OCI-LY3 (cell line): ENCODE measurements around the gene DOCK9.

Source experiments
- H2AFZ ChIP-seq: fragments of 200-600, 300-600 bp; shearing (Covaris generic); 2 replicates; pipeline ENCODE4 v1.6.0; 2014; ENCODE audit warnings: antibody characterized with exemption, low read depth, low read length
- H3K27ac ChIP-seq: fragments of 200-600, 300-600 bp; sonication (generic); 2 replicates; pipeline ENCODE4 v1.5.1; 2014; ENCODE audit warnings: mild to moderate bottlenecking, low read length, moderate library complexity, mixed read lengths
- H3K27me3 ChIP-seq: fragments of 200-600, 300-600 bp; sonication (generic); 2 replicates; pipeline ENCODE4 v1.6.1; 2014; ENCODE audit warnings: low read depth, low read length, mixed read lengths
- H3K36me3 ChIP-seq: fragments of 200-600, 300-600 bp; sonication (generic); replicated peaks from 2 replicates; pipeline ENCODE3; 2014; ENCODE audit warnings: low read depth, low read length, mixed read lengths
- H3K4me1 ChIP-seq: fragments of 300-600, 200-600 bp; sonication (generic); 2 replicates; pipeline ENCODE4 v1.6.1; 2014; ENCODE audit warnings: low read length, mixed read lengths
- H3K4me2 ChIP-seq: fragments of 200-600, 300-600 bp; sonication (generic); 2 replicates; pipeline ENCODE4 v1.6.1; 2014; ENCODE audit warnings: low read length, mixed read lengths
- H3K4me3 ChIP-seq: fragments of 300-600, 200-600 bp; sonication (generic); 2 replicates; pipeline ENCODE4 v1.5.1; 2014; ENCODE audit warnings: antibody characterized with exemption, mild to moderate bottlenecking, low read length, moderate library complexity
- H3K79me2 ChIP-seq: fragments of 300-600, 200-600 bp; shearing (Covaris generic); 2 replicates; pipeline ENCODE4 v1.6.1; 2014; ENCODE audit warnings: mild to moderate bottlenecking, low read length, mixed read lengths
- H3K9ac ChIP-seq: fragments of 300-600, 200-600 bp; shearing (Covaris generic); 2 replicates; pipeline ENCODE4 v1.6.0; 2014; ENCODE audit warnings: mild to moderate bottlenecking, low read length, moderate library complexity
- H3K9me3 ChIP-seq: fragments of 200-600, 300-600 bp; shearing (Covaris generic); 2 replicates; pipeline ENCODE4 v1.6.1; 2014; ENCODE audit warnings: low read length, mixed read lengths; ENCODE audit not compliant: insufficient read depth
- H4K20me1 ChIP-seq: fragments of 200-600, 300-600 bp; sonication (generic); 2 replicates; pipeline ENCODE4 v1.6.1; 2016; ENCODE audit warnings: low read length, mixed read lengths; ENCODE audit not compliant: insufficient read depth
- CTCF ChIP-seq: fragments of 200-600, 300-600 bp; sonication (generic); IDR thresholded peaks from 2 replicates; pipeline ENCODE4 v1.5.1; 2014; ENCODE audit warnings: antibody characterized with exemption, low read length, low read depth
- EZH2phosphoT487 ChIP-seq: fragments of 200-600 bp; shearing (Covaris generic); IDR thresholded peaks from 2 replicates; pipeline ENCODE4 v1.6.1; 2018; ENCODE audit warnings: antibody characterized with exemption, mixed run types, low read depth

The DOCK9 gene

GRCh38 chr13:99018418-99019180 is 40.7 kb upstream of the DOCK9 start:
- no peaks in the 10 kb centered on the region for H3K36me3 ChIP-seq
- no peak overlapping the region for H3K4me3 ChIP-seq
- no peaks in the 10 kb centered on the region for H3K9me3 ChIP-seq
- no peak overlapping the region for H3K27ac ChIP-seq
- TF ChIP-seq CTCF (no peak), EZH2phosphoT487 (no peak)
- no peak overlapping the region for H2AFZ ChIP-seq
- no peak overlapping the region for H3K9ac ChIP-seq
- peaks cover 7% of the 10 kb centered on the region; the same call in 1 of the 2 replicates for H3K4me1 ChIP-seq
- H4K20me1 ChIP-seq: no peaks in the 10 kb centered on the region
- 0 out of 2 replicates have a peak, but pooled peaks cover 3% of the 10 kb centered on the region for H3K27me3 ChIP-seq
- no peaks in the 10 kb centered on the region for H3K79me2 ChIP-seq
- no peak overlapping the region for H3K4me2 ChIP-seq

GRCh38 chr13:99015606-99016490 is 38.0 kb upstream of the DOCK9 start:
- Histone ChIP-seq H3K79me2 (no peaks in the 10 kb centered on the region), H3K4me1 (peaks cover 2% of the 10 kb centered on the region; the same call in 1 of the 2 replicates), H3K4me2 (no peak overlapping the region), H3K9ac (no peak overlapping the region), H2AFZ (no peak overlapping the region), H3K27ac (no peak overlapping the region), H4K20me1 (no peaks in the 10 kb centered on the region), H3K4me3 (no peak overlapping the region), H3K36me3 (no peaks in the 10 kb centered on the region), H3K9me3 (no peaks in the 10 kb centered on the region), H3K27me3 (0 out of 2 replicates have a peak, but pooled peaks cover 3% of the 10 kb centered on the region)
- no peak for TF ChIP-seq EZH2phosphoT487
- no peak for TF ChIP-seq CTCF

- Histone ChIP-seq H3K27me3 (0 out of 2 replicates have a peak, but pooled peaks cover 3% of the 10 kb centered on the region), H3K36me3 (no peaks in the 10 kb centered on the region), H2AFZ (no peak overlapping the region), H3K4me2 (no peak overlapping the region), H3K79me2 (no peaks in the 10 kb centered on the region), H3K27ac (no peak overlapping the region), H4K20me1 (no peaks in the 10 kb centered on the region), H3K4me3 (no peak overlapping the region), H3K4me1 (peaks cover 2% of the 10 kb centered on the region; the same call in 1 of the 2 replicates), H3K9ac (no peak overlapping the region), H3K9me3 (no peaks in the 10 kb centered on the region)
- TF ChIP-seq CTCF (no peak), EZH2phosphoT487 (no peak)
Observed at GRCh38 chr13:99014522-99014921, 36.7 kb upstream of the DOCK9 start.

DNA sequence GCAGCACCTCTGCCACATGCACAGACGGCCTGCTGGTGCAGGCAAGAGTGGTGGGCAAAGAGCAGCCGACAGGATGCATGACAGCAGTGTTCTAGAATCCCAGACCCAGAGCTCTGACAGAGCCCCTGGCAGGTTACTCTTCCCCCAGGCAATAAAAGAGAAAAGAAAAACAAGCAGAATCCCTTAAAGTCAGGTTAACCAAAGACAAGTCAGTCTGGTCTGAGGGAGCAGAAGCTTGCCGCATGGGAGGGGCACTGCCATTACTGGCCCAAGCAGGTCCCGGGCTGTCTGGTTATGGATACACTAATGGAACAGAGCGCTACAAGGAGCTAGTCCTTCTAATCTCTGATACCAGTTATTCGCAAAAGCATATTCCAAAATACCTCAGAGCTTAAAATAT is 36.1 kb upstream of the DOCK9 start:
- Histone ChIP-seq H3K4me2 (no peak overlapping the region), H3K4me3 (no peak overlapping the region), H3K9me3 (no peaks in the 10 kb centered on the region), H4K20me1 (no peaks in the 10 kb centered on the region), H2AFZ (no peak overlapping the region), H3K27me3 (0 out of 2 replicates have a peak, but pooled peaks cover 3% of the 10 kb centered on the region), H3K4me1 (peaks cover 1% of the 10 kb centered on the region; the same call in 1 of the 2 replicates), H3K9ac (no peak overlapping the region), H3K27ac (no peak overlapping the region), H3K79me2 (no peaks in the 10 kb centered on the region), H3K36me3 (no peaks in the 10 kb centered on the region)
- TF ChIP-seq CTCF (no peak), EZH2phosphoT487 (no peak)
